ENCODE results near the gene PSMA6.
"Not testable (repeated sequence)": the region's sequence is repeated elsewhere in the genome, so short reads cannot be mapped to it uniquely, and the experiment has no call there.

PSMA6 gene

DNA sequence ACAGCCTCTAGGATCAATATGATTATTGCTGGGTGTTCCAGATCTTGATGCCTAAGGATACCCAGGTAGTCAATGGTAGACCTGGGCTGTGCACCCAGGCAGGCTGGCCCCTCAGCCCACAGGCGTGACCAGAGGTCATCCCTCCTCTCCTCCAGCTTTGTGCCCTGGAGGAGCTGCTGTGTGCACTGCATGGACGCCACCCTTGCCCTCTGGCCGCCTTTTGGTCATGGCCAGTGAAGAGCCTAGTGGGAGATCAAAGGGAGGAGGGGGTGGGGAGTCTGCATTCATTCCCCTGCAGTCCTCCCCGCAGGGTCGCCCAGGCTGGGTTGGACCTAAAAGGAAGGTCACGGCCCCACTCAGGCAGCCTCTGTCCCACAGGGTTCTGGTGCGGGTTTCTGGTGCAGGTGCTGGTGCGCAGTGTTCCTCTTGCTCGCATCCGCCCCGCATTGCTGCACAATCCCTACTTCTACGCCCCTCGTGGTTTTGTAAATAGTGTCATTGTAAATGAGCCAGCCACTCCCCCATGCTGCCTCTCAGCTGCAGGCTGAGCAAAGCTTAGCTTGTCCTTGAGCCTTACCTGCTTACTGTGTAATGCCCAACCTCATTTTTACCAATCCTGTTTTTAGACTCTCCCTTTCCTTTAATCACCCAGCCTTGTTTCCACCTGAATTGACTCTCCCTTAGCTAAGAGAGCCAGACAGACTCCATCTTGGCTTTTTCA is 55.3 kb downstream of the PSMA6 start:
- no peak for DNase-seq (ENCODE audit: low read depth in 1 of 2, low spot score in 1 of 2)
- no peak for TF ChIP-seq SPI1 (IDR thresholded peaks at IDR 0.05; ENCODE audit: borderline replicate concordance, low read depth)
- TF ChIP-seq POLR2AphosphoS5 (IDR thresholded peaks at IDR 0.05; ENCODE audit: low read depth) = no peak
- TF ChIP-seq, protein P1, sequence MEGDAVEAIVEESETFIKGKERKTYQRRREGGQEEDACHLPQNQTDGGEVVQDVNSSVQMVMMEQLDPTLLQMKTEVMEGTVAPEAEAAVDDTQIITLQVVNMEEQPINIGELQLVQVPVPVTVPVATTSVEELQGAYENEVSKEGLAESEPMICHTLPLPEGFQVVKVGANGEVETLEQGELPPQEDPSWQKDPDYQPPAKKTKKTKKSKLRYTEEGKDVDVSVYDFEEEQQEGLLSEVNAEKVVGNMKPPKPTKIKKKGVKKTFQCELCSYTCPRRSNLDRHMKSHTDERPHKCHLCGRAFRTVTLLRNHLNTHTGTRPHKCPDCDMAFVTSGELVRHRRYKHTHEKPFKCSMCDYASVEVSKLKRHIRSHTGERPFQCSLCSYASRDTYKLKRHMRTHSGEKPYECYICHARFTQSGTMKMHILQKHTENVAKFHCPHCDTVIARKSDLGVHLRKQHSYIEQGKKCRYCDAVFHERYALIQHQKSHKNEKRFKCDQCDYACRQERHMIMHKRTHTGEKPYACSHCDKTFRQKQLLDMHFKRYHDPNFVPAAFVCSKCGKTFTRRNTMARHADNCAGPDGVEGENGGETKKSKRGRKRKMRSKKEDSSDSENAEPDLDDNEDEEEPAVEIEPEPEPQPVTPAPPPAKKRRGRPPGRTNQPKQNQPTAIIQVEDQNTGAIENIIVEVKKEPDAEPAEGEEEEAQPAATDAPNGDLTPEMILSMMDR (IDR thresholded peaks at IDR 0.05; ENCODE audit: insufficient read depth, low read length) = no peak
- TF ChIP-seq GABPA (IDR thresholded peaks at IDR 0.05; ENCODE audit: low read depth) = no peak
- TF ChIP-seq, protein P2, sequence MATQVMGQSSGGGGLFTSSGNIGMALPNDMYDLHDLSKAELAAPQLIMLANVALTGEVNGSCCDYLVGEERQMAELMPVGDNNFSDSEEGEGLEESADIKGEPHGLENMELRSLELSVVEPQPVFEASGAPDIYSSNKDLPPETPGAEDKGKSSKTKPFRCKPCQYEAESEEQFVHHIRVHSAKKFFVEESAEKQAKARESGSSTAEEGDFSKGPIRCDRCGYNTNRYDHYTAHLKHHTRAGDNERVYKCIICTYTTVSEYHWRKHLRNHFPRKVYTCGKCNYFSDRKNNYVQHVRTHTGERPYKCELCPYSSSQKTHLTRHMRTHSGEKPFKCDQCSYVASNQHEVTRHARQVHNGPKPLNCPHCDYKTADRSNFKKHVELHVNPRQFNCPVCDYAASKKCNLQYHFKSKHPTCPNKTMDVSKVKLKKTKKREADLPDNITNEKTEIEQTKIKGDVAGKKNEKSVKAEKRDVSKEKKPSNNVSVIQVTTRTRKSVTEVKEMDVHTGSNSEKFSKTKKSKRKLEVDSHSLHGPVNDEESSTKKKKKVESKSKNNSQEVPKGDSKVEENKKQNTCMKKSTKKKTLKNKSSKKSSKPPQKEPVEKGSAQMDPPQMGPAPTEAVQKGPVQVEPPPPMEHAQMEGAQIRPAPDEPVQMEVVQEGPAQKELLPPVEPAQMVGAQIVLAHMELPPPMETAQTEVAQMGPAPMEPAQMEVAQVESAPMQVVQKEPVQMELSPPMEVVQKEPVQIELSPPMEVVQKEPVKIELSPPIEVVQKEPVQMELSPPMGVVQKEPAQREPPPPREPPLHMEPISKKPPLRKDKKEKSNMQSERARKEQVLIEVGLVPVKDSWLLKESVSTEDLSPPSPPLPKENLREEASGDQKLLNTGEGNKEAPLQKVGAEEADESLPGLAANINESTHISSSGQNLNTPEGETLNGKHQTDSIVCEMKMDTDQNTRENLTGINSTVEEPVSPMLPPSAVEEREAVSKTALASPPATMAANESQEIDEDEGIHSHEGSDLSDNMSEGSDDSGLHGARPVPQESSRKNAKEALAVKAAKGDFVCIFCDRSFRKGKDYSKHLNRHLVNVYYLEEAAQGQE (IDR thresholded peaks at IDR 0.05; ENCODE audit: insufficient replicate concordance, low read depth) = no peak
- no peak overlapping the region for H3K27ac ChIP-seq (replicated peaks)
- H3K27me3 ChIP-seq (ENCODE audit: insufficient read depth, poor library complexity, severe bottlenecking) = no peaks in the 10 kb centered on the region
- H3K4me3 ChIP-seq (replicated peaks; ENCODE audit: insufficient read depth, low read length) = no peak overlapping the region

DNA sequence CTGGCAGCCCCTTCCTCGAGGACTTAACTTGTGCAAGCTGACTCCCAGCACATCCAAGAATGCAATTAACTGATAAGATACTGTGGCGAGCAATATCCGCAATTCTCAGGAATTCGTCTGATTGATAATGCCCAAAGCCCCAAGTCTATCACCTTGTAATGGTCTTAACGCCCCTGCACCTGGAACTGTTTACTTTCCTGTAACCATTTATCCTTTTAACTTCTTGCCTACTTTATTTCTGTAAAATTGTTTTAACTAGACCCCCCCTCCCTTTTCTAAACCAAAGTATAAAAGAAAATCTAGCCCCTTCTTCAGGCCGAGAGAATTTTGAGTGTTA is 55.8 kb downstream of the PSMA6 start:
- H3K27ac ChIP-seq (replicated peaks); H3K27me3 ChIP-seq (ENCODE audit: insufficient read depth, poor library complexity, severe bottlenecking); DNase-seq (ENCODE audit: low read depth in 1 of 2, low spot score in 1 of 2); H3K4me3 ChIP-seq (replicated peaks; ENCODE audit: insufficient read depth, low read length): not testable (repeated sequence)

DNA sequence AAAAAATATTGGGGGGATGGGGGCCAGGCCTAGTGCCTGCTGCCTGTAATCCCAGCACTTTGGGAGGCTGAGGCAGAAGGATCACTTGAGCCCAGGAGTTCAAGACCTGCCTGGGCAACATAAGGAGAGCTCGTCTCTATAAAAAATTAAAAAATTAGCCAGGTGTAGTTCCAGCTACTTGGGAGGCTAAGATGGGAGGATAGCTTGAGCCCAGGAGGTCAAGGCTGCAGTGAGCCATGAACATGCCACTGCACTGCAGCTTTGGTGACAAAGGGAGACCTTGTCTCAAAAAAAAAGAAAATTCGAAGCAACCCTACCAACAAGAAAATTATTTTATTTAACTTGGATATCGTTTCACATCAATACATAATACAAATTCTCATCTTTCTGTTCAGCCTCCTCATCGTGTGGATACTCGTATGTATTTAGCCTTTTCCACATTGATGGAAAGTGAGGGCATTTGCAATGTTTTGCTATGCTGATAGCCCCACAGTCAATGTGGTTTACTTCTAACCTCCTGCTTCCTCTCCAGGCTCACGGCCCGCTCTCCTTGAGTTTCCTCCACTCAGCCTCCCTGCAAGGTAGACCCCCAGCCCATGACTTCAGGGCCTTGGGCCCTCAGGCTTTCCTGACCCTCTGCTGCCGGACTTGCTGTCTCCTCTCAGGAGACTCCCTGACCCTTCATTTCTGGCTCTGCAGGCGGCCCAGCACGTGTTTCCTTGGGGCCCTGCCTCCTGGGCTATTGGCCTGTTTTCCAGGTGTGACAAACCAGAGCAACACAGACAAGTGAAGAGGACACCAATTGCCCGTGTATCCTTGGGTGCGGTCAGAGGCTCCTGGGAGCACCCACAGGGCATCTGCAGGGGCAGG is 57.5 kb downstream of the PSMA6 start:
- Histone ChIP-seq H3K4me3 (replicated peaks; ENCODE audit: insufficient read depth, low read length) (no peak overlapping the region), H3K27me3 (ENCODE audit: insufficient read depth, poor library complexity, severe bottlenecking) (no peaks in the 10 kb centered on the region), H3K27ac (replicated peaks) (no peak overlapping the region)
- TF ChIP-seq POLR2AphosphoS5 (IDR thresholded peaks at IDR 0.05; ENCODE audit: low read depth) = no peak
- TF ChIP-seq, protein P1 (IDR thresholded peaks at IDR 0.05; ENCODE audit: insufficient read depth, low read length) = no peak
- TF ChIP-seq, protein P2 (IDR thresholded peaks at IDR 0.05; ENCODE audit: insufficient replicate concordance, low read depth) = no peak
- TF ChIP-seq GABPA (IDR thresholded peaks at IDR 0.05; ENCODE audit: low read depth) = no peak
- no peak for TF ChIP-seq SPI1 (IDR thresholded peaks at IDR 0.05; ENCODE audit: borderline replicate concordance, low read depth)
- no peak for DNase-seq (ENCODE audit: low read depth in 1 of 2, low spot score in 1 of 2)

DNA sequence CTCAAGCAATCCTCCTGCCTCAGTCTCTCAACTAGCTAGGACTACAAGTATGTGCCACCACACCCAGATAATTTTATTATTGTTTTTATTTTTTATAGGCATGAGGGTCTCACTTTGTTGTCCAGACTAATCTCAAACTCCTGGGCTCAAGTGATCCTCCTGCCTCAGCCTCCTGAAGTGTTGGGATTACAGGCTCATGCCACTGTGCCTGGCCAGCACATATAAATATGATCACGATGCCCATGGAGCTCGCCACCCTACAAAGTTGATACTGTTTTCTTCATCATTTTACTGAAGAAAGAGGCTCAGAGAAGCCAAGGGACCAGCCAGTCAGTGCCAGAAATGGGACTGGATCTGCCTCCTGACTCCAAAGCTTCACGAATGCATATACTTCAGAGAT is 59.3 kb downstream of the PSMA6 start:
- Histone ChIP-seq H3K27ac (replicated peaks) (no peak overlapping the region), H3K27me3 (ENCODE audit: insufficient read depth, poor library complexity, severe bottlenecking) (no peaks in the 10 kb centered on the region), H3K4me3 (replicated peaks; ENCODE audit: insufficient read depth, low read length) (no peak overlapping the region)
- TF ChIP-seq POLR2AphosphoS5 (IDR thresholded peaks at IDR 0.05; ENCODE audit: low read depth) = no peak
- TF ChIP-seq GABPA (IDR thresholded peaks at IDR 0.05; ENCODE audit: low read depth) = no peak
- TF ChIP-seq, protein P1 (IDR thresholded peaks at IDR 0.05; ENCODE audit: insufficient read depth, low read length) = no peak
- TF ChIP-seq, protein P2 (IDR thresholded peaks at IDR 0.05; ENCODE audit: insufficient replicate concordance, low read depth) = no peak
- no peak for TF ChIP-seq SPI1 (IDR thresholded peaks at IDR 0.05; ENCODE audit: borderline replicate concordance, low read depth)
- DNase-seq (ENCODE audit: low read depth in 1 of 2, low spot score in 1 of 2) = no peak
